T-cell (primary cell): Measurements from ENCODE around the gene ZFHX3. TPM values are rescaled to one million over a fixed set of nuclear protein-coding genes. Genes with fewer than 3 reads are reported as not detected.
A peak's percentile ranks its signal among the peaks of the same experiment; 100 is the strongest.

Experiments
- ATAC-seq, 4 experiments: fragments of 200-7000 bp in 3 of 4; fragments of 150-1000 bp in 1 of 4; cut with Tn5 transposase; replicated peaks in 1 of 4; 1 replicate in 3 of 4; 2 replicates in 1 of 4; pipeline ENCODE4 v1.10.0; 2021; ENCODE audit warnings: moderate library complexity in 3 of 4, mild to moderate bottlenecking in 2 of 4, moderate number of reproducible peaks in 1 of 4
- CTCF ChIA-PET, 2 donors: fragments of 300-600 bp; sonication (Branson Sonifier 250); formaldehyde crosslinking; loops; one replicate each; lab custom pipeline; 2022; ENCODE audit warnings: antibody characterized with exemption in 2 of 2; lab: Charles Lee
- POLR2A ChIA-PET, 2 donors: fragments of 300-600 bp; sonication (Branson Sonifier 250); formaldehyde crosslinking; loops; one replicate each; lab custom pipeline; 2022; ENCODE audit warnings: antibody characterized with exemption in 2 of 2; lab: Charles Lee
- DNase-seq, 35 experiments: peaks; one replicate each; pipeline versions ENCODE4 v3.0.0 to v3.0.0-alpha.2; 2013 to 2023
- H3K27ac ChIP-seq: one replicate; pipeline ENCODE4 v1.5.1; 2013; ENCODE audit warnings: low read length
- H3K27me3 ChIP-seq, 2 experiments: replicated peaks in 1 of 2; 1 replicate in 1 of 2; 2 replicates in 1 of 2; pipeline versions ENCODE4 v1.6.1 to v1.7.0; 2013; ENCODE audit warnings: low read length in 1 of 2, mixed read lengths in 1 of 2; ENCODE audit not compliant: control insufficient read depth in 2 of 2, insufficient read depth in 2 of 2; ENCODE audit errors: extremely low read depth in 1 of 2
- H3K36me3 ChIP-seq, 2 donors: 1 replicate in 1 of 2; 2 replicates in 1 of 2; pipeline versions ENCODE4 v1.6.1 to v1.7.0; 2013; ENCODE audit warnings: low read length in 1 of 2; ENCODE audit not compliant: control insufficient read depth in 2 of 2, insufficient read depth in 1 of 2; ENCODE audit errors: extremely low read depth in 1 of 2
- H3K4me1 ChIP-seq, 2 experiments: 1 replicate in 1 of 2; 2 replicates in 1 of 2; pipeline versions ENCODE4 v1.6.1 to v1.7.0; 2013; ENCODE audit warnings: low read length in 2 of 2, mixed read lengths in 1 of 2; ENCODE audit not compliant: insufficient read depth in 2 of 2, control insufficient read depth in 1 of 2; ENCODE audit errors: extremely low read depth in 1 of 2
- H3K4me3 ChIP-seq, 2 donors: 1 replicate in 1 of 2; 2 replicates in 1 of 2; pipeline versions ENCODE4 v1.5.1 to v1.7.0; 2013; ENCODE audit warnings: mild to moderate bottlenecking in 2 of 2, low read length in 1 of 2, moderate library complexity in 1 of 2; ENCODE audit not compliant: control insufficient read depth in 1 of 2; ENCODE audit errors: extremely low read depth in 1 of 2
- H3K9me3 ChIP-seq: 2 replicates; pipeline ENCODE4 v1.7.0; 2013
- H3K27ac Mint-ChIP-seq, 2 donors: one replicate each; pipeline ENCODE4 v1.8.0; 2020 to 2021; ENCODE audit warnings: mild to moderate bottlenecking in 2 of 2, mixed read lengths in 2 of 2
- H3K27me3 Mint-ChIP-seq, 2 donors: one replicate each; pipeline ENCODE4 v1.8.0; 2021 to 2022; ENCODE audit warnings: mixed read lengths in 2 of 2
- H3K36me3 Mint-ChIP-seq: one replicate; pipeline ENCODE4 v1.8.0; 2021; ENCODE audit warnings: mixed read lengths
- H3K4me1 Mint-ChIP-seq, 3 donors: one replicate each; pipeline ENCODE4 v1.8.0; 2020 to 2022; ENCODE audit warnings: mixed read lengths in 3 of 3, mild to moderate bottlenecking in 1 of 3
- H3K4me3 Mint-ChIP-seq, 3 donors: one replicate each; pipeline ENCODE4 v1.8.0; 2020 to 2022; ENCODE audit warnings: mild to moderate bottlenecking in 3 of 3, mixed read lengths in 3 of 3, moderate library complexity in 3 of 3
- H3K9me3 Mint-ChIP-seq, 3 donors: one replicate each; pipeline ENCODE4 v1.8.0; 2020 to 2022; ENCODE audit warnings: mixed read lengths in 3 of 3
- WGBS: methylation state at CpG from one replicate; pipeline ENCODE4 v1.1.5; 2013; ENCODE audit warnings: missing lambda C conversion rate; ENCODE audit not compliant: insufficient coverage; 5-methylcytosine and 5-hydroxymethylcytosine counted together
- total RNA-seq, 35 experiments: library from RNA in 6 of 35; stranded (reverse) in 6 of 35; fragments of 120-200 nt in 1 of 35; gene quantifications; one replicate each; pipeline versions ENCODE4 v1.2.1 to v1.2.4 and lab custom pipeline; 2013 to 2026

Gene ZFHX3
- total RNA-seq, 5 donors from 2014 or later (not counting 1 experiment from before 2014, with no cell fraction given), result 0.35 to 2.1 (median 1.0) TPM

DNA sequence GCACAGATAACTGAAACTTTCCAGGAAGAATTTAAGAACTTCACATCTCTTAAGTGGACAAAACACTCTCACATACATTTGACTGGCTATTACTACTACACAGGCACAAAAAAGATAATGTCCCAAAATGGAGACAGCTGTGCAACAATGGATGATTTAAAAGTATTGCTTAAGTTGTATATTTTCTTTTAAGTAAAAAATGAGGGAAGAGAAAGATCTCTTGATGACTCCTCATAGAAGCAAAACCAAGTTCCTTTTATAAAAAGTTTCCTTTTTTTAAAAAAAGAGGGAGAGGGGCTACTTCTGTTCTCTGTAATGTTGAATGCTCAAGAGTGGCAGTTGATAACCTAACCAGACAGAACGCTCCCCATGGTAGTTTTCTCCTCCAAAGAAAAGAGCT lies 195.5 kb downstream of the ZFHX3 start:
- ChIA-PET POLR2A (no interaction called here), CTCF (no interaction called here)
- Mint-ChIP-seq H3K36me3 (no peaks in the 10 kb centered on the region), H3K27me3 (peaks cover 1 to 2% of the 10 kb centered on the region in 2 donors), H3K9me3 (no peaks in the 10 kb centered on the region), H3K27ac (no peak overlapping the region), H3K4me3 (no peak overlapping the region), H3K4me1 (peaks cover 0 to 4% (median 0%) of the 10 kb centered on the region in 3 donors)
- Histone ChIP-seq H3K36me3 (no peaks in the 10 kb centered on the region), H3K4me1 (no peaks in the 10 kb centered on the region), H3K27me3 (peaks cover 0 to 10% of the 10 kb centered on the region in 2 experiments), H3K9me3 (no peaks in the 10 kb centered on the region), H3K4me3 (no peak overlapping the region), H3K27ac (no peak overlapping the region)
- no CpG with 5 or more reads among the region's 1 CpG for WGBS
- no peak for ATAC-seq
- no peak for DNase-seq

DNA sequence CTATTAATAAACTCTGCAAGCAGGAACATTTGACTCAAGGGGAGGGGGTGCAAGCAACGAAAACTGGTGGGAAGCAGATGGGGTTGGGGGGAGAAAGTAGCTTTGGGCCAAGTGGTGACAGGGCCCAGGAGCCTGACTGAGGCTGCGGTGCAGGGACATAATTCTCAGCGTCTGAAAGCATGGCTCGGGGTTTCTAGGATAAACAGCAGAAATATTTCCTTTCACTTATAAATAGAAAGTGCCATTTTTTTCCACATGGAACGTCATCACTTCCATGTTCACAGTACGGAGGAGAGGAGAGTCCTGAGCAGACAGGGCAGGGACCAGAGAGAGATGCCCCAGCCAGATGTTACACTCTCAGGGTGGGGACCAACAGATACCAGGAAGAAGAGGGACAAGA lies 197.1 kb downstream of the ZFHX3 start:
- H3K9me3 ChIP-seq, result no peaks in the 10 kb centered on the region
- no peak overlapping the region for H3K4me3 Mint-ChIP-seq
- H3K9me3 Mint-ChIP-seq, result no peaks in the 10 kb centered on the region
- no peak overlapping the region for H3K4me3 ChIP-seq
- ChIA-PET CTCF (interaction anchor here in 1 of 2 donors (0.7 kb wide), 1 partner anchor 19 kb away, joined by 4 read pairs; no protein-coding TSS in a partner anchor), POLR2A (no interaction called here)
- no peaks in the 10 kb centered on the region for H3K4me1 ChIP-seq
- peaks cover 0 to 10% of the 10 kb centered on the region in 2 experiments for H3K27me3 ChIP-seq
- H3K27ac ChIP-seq, result no peak overlapping the region
- WGBS, result 83% methylated on average over 1 of the region's 6 CpGs
- peaks cover 0 to 7% (median 3%) of the 10 kb centered on the region in 3 donors for H3K4me1 Mint-ChIP-seq
- no peak for DNase-seq
- no peaks in the 10 kb centered on the region for H3K36me3 ChIP-seq
- no peaks in the 10 kb centered on the region for H3K36me3 Mint-ChIP-seq
- no peak for ATAC-seq
- H3K27me3 Mint-ChIP-seq, result peaks cover 5 to 6% of the 10 kb centered on the region in 2 donors
- no peak overlapping the region for H3K27ac Mint-ChIP-seq

DNA sequence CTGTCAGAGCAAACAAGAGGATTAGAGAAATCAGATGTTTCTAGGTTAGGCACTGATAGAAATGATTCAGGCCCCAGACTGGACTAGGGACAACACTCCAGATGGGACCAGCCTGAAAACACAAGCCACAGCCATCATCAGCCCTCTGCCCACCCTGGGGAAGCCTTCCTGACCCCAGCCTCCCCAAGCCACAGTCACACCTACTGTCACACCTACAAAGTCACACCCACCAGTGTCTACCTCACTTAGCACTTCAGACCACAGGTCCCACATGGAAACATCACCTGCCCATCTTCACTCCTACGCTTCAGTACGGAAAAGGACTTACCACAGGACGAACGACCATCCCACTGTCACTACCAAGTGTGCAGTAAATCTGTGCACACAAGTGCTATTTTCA lies 197.9 kb downstream of the ZFHX3 start:
- Histone ChIP-seq H3K27ac (no peak overlapping the region), H3K27me3 (peaks cover 0 to 13% of the 10 kb centered on the region in 2 experiments), H3K4me3 (no peak overlapping the region), H3K9me3 (no peaks in the 10 kb centered on the region), H3K36me3 (no peaks in the 10 kb centered on the region), H3K4me1 (peaks cover 0 to 1% of the 10 kb centered on the region in 2 experiments)
- no peaks in the 10 kb centered on the region for H3K9me3 Mint-ChIP-seq
- no peak overlapping the region for H3K4me3 Mint-ChIP-seq
- WGBS, result 80% methylated on average over 1 of the region's 4 CpGs
- H3K4me1 Mint-ChIP-seq, result peaks cover 0 to 13% (median 11%) of the 10 kb centered on the region in 3 donors
- no peak overlapping the region for H3K27ac Mint-ChIP-seq
- ATAC-seq (no peak), DNase-seq (no peak)
- CTCF ChIA-PET, result interaction anchor here in 1 of 2 donors (0.7 kb wide), 1 partner anchor 18 kb away, joined by 4 read pairs; no protein-coding TSS in a partner anchor
- peaks cover 6 to 11% of the 10 kb centered on the region in 2 donors for H3K27me3 Mint-ChIP-seq
- H3K36me3 Mint-ChIP-seq, result no peaks in the 10 kb centered on the region
- POLR2A ChIA-PET, result no interaction called here

DNA sequence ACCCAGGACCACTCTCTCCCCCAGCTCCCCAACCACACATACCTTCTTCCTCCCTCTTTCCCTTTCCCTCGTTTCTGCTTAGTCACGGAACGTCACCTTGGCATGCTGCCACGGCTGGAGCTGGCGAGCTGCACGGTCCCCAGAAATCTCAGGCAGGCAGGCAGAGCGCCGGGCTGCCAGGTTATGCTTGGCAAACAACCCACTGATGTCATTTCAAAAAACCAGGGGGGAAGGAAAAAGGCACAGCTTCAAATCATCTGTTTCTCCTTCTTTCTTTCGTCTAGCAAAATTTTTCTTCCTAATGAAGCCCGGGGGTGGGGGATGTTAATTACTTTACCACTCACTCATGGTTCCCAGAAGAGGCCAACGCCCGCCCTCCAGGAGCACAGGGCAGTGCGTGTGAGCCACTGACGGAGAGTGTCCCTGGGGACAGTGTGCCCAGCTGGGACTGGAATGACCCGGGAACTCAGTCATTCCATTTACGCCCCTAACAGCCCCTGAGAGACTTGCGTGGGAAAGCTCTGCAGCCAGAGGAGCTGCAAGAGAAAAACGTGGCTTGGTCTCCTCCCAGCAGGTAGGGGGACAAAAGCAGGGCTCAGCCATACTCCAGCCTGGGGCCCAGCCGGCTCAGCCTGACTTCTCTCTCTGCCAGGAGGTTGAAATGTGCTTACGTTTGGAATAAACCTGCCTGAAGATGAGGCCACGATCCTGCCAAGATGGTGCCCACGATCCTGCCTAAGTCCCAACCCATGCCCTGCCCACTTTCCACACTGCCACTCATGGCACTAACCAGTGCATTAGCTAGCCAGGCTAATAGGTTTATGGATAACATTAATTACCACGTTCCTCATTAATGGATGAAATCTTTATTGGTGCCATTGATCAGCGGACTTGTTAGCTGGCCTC lies 198.9 kb downstream of the ZFHX3 start:
- H3K27ac ChIP-seq, result no peak overlapping the region
- peaks cover 7 to 11% of the 10 kb centered on the region in 2 donors for H3K27me3 Mint-ChIP-seq
- DNase-seq (no peak), ATAC-seq (no peak)
- WGBS, result 58% methylated on average over 15 of the region's 24 CpGs
- H3K36me3 ChIP-seq, result no peaks in the 10 kb centered on the region
- no peak overlapping the region for H3K27ac Mint-ChIP-seq
- peaks cover 7 to 21% (median 20%) of the 10 kb centered on the region in 3 donors for H3K4me1 Mint-ChIP-seq
- H3K9me3 ChIP-seq, result no peaks in the 10 kb centered on the region
- peaks cover 0 to 13% of the 10 kb centered on the region in 2 experiments for H3K27me3 ChIP-seq
- no peaks in the 10 kb centered on the region for H3K9me3 Mint-ChIP-seq
- H3K36me3 Mint-ChIP-seq, result no peaks in the 10 kb centered on the region
- H3K4me1 ChIP-seq, result peaks cover 0 to 8% of the 10 kb centered on the region in 2 experiments
- no peak overlapping the region for H3K4me3 ChIP-seq
- CTCF ChIA-PET, result no interaction called here
- H3K4me3 Mint-ChIP-seq, result no peak overlapping the region
- POLR2A ChIA-PET, result no interaction called here

DNA sequence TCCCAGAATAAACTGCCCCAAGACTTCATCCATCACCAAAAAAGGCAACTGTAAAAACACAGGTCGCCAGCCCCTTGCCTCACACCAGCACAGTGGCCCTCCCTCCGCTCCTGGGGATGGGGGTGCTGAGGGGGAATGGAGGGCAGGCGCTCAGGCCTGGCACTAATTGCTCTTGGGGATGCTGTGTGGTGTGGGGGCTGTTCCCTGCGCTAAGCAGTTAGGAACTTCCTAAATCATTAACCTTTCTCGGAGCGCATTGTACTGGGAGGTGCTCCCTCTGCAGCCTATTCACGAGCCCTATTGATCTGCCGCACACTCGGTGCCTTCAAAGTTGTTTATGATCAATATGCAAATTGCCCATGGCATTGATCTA lies 199.9 kb downstream of the ZFHX3 start:
- Histone ChIP-seq H3K36me3 (no peaks in the 10 kb centered on the region), H3K4me1 (peaks cover 0 to 8% of the 10 kb centered on the region in 2 experiments), H3K9me3 (no peaks in the 10 kb centered on the region), H3K4me3 (no peak overlapping the region), H3K27me3 (peaks cover 0 to 13% of the 10 kb centered on the region in 2 experiments), H3K27ac (no peak overlapping the region)
- CTCF ChIA-PET, result no interaction called here
- WGBS, result no CpG with 5 or more reads among the region's 9 CpGs
- Mint-ChIP-seq H3K36me3 (no peaks in the 10 kb centered on the region), H3K27me3 (peaks cover 7 to 11% of the 10 kb centered on the region in 2 donors), H3K9me3 (no peaks in the 10 kb centered on the region), H3K27ac (no peak overlapping the region), H3K4me3 (no peak overlapping the region), H3K4me1 (peaks cover 7 to 24% (median 16%) of the 10 kb centered on the region in 3 donors)
- DNase-seq (no peak), ATAC-seq (no peak)
- POLR2A ChIA-PET, result no interaction called here

DNA sequence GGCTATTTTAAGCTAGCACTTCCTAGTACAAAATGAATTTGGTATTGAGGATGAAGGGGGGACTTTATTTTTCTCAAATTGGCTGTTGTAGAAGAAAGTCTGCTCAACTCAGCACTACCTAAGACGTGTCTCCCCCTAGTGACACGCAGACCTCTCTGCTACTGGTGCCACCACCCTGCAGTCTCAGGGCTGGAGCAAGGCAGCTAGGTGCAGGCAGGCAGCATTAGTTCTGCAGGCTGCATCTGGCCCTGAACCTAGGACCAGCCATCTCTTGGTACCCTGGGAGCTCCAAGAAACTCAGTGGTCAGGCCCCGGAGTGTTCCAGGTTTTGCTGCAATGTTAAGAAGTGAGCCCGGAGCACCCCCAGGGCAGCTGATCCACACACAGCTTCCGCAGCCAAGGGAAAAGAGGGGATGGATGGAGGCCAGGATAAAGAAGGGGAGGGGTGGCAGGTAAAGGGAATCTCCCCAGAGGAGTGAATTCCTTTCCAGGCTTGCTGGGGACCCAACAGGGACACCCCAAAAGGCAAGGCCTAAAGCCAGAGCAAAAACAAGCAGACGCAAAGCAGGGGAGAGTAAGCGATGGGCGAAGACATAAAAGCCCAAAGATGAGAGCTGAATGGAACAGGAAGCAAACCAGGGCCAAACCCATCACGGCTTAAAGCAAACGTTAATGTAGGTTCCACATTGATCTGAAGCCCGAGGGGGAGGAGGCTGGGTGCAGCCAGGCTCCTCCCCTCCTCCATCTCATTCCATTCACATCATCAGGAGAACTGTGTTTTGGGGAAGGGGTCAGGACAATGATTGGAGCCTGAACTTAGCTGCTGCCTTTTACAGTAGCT lies 200.5 kb downstream of the ZFHX3 start:
- Mint-ChIP-seq H3K27me3 (peaks cover 7 to 11% of the 10 kb centered on the region in 2 donors), H3K27ac (no peak overlapping the region), H3K9me3 (no peaks in the 10 kb centered on the region), H3K4me3 (no peak overlapping the region), H3K36me3 (no peaks in the 10 kb centered on the region), H3K4me1 (peaks cover 7 to 24% (median 16%) of the 10 kb centered on the region in 3 donors)
- ChIA-PET POLR2A (no interaction called here), CTCF (no interaction called here)
- peak in 1 of 35 experiments; percentile 6 for DNase-seq
- Histone ChIP-seq H3K4me1 (peaks cover 0 to 8% of the 10 kb centered on the region in 2 experiments), H3K27me3 (peaks cover 0 to 13% of the 10 kb centered on the region in 2 experiments), H3K9me3 (no peaks in the 10 kb centered on the region), H3K27ac (no peak overlapping the region), H3K36me3 (no peaks in the 10 kb centered on the region), H3K4me3 (no peak overlapping the region)
- WGBS, result 93% methylated on average over 7 of the region's 11 CpGs
- peak in 1 of 4 experiments; percentile 36 for ATAC-seq
